CD14-positive monocyte (primary cell): ENCODE results near the gene MRPL48. TPM values are rescaled to one million over a fixed set of nuclear protein-coding genes. Genes with fewer than 3 reads are reported as not detected.

Source experiments
- DNase-seq, 3 donors: peaks; one replicate each; pipeline ENCODE4 v3.0.0-alpha.2; 2011 to 2022
- H2AFZ ChIP-seq: 2 replicates; pipeline ENCODE4 v1.6.0; 2012; ENCODE audit warnings: mild to moderate bottlenecking, low read depth, low read length, inconsistent platforms; ENCODE audit not compliant: insufficient read depth, poor library complexity, severe bottlenecking
- H3K27ac ChIP-seq, 2 donors: 1 replicate in 1 of 2; 2 replicates in 1 of 2; pipeline ENCODE4 v1.5.1; 2012 to 2013; ENCODE audit warnings: low read length in 2 of 2, control low read depth in 1 of 2, inconsistent platforms in 1 of 2, low read depth in 1 of 2, mild to moderate bottlenecking in 1 of 2
- H3K27me3 ChIP-seq, 2 donors: one replicate each; pipeline versions ENCODE4 v1.6.0 to v1.6.1; 2011 to 2013; ENCODE audit warnings: low read length in 2 of 2; ENCODE audit not compliant: control insufficient read depth in 2 of 2, insufficient read depth in 2 of 2
- H3K36me3 ChIP-seq, 2 donors: replicated peaks in 1 of 2; 1 replicate in 1 of 2; 2 replicates in 1 of 2; pipeline versions ENCODE4 v1.5.1 to v1.6.1; 2012 to 2013; ENCODE audit warnings: low read length in 2 of 2, control low read depth in 1 of 2, inconsistent platforms in 1 of 2, mild to moderate bottlenecking in 1 of 2; ENCODE audit not compliant: insufficient read depth in 2 of 2, control insufficient read depth in 1 of 2
- H3K4me1 ChIP-seq, 2 donors: 1 replicate in 1 of 2; 2 replicates in 1 of 2; pipeline versions ENCODE4 v1.5.1 to v1.6.1; 2012 to 2013; ENCODE audit warnings: low read length in 2 of 2, control low read depth in 1 of 2, inconsistent platforms in 1 of 2, mild to moderate bottlenecking in 1 of 2, moderate library complexity in 1 of 2; ENCODE audit not compliant: insufficient read depth in 2 of 2, control insufficient read depth in 1 of 2
- H3K4me2 ChIP-seq: replicated peaks from 2 replicates; pipeline ENCODE3; 2012; ENCODE audit warnings: low read length, moderate library complexity, mild to moderate bottlenecking; ENCODE audit not compliant: poor library complexity, severe bottlenecking; ENCODE audit errors: extremely low read depth
- H3K4me3 ChIP-seq, 3 experiments: fragments of 200-600 bp in 1 of 3; sonication (generic) in 1 of 3; replicated peaks in 1 of 3; 1 replicate in 2 of 3; 2 replicates in 1 of 3; pipeline ENCODE4 v1.5.1; 2011 to 2013; ENCODE audit warnings: low read length in 3 of 3, mild to moderate bottlenecking in 3 of 3, control low read depth in 2 of 3, low read depth in 2 of 3, inconsistent platforms in 1 of 3, moderate library complexity in 1 of 3
- H3K79me2 ChIP-seq: 2 replicates; pipeline ENCODE4 v1.6.0; 2012; ENCODE audit warnings: mild to moderate bottlenecking, control low read depth, inconsistent platforms, low read length, moderate library complexity; ENCODE audit not compliant: insufficient read depth
- H3K9ac ChIP-seq: 2 replicates; pipeline ENCODE4 v1.6.0; 2017; ENCODE audit warnings: low read length, mild to moderate bottlenecking; ENCODE audit not compliant: insufficient read depth, poor library complexity, severe bottlenecking
- H3K9me3 ChIP-seq, 2 donors: replicated peaks in 1 of 2; 1 replicate in 1 of 2; 2 replicates in 1 of 2; pipeline versions ENCODE4 v1.5.1 to v1.6.1; 2012 to 2013; ENCODE audit warnings: low read length in 2 of 2, control low read depth in 1 of 2; ENCODE audit not compliant: control insufficient read depth in 1 of 2, insufficient read depth in 1 of 2
- H4K20me1 ChIP-seq: 2 replicates; pipeline ENCODE4 v1.6.0; 2012; ENCODE audit warnings: mild to moderate bottlenecking, low read length, control low read depth, moderate library complexity; ENCODE audit not compliant: insufficient read depth
- H3K27ac Mint-ChIP-seq, 7 donors: one replicate each; pipeline ENCODE4 v1.8.0; 2020; ENCODE audit warnings: mild to moderate bottlenecking in 7 of 7, mixed read lengths in 7 of 7, moderate library complexity in 6 of 7, inconsistent platforms in 2 of 7
- H3K27me3 Mint-ChIP-seq, 3 donors: one replicate each; pipeline ENCODE4 v1.8.0; 2021 to 2022; ENCODE audit warnings: low read depth in 3 of 3, mild to moderate bottlenecking in 3 of 3, mixed read lengths in 3 of 3, moderate library complexity in 3 of 3, inconsistent platforms in 1 of 3
- H3K36me3 Mint-ChIP-seq, 2 donors: one replicate each; pipeline ENCODE4 v1.8.0; 2020; ENCODE audit warnings: mixed read lengths in 2 of 2, inconsistent platforms in 1 of 2, mild to moderate bottlenecking in 1 of 2
- H3K4me1 Mint-ChIP-seq: one replicate; pipeline ENCODE4 v1.8.0; 2020; ENCODE audit warnings: mild to moderate bottlenecking, mixed read lengths
- H3K4me3 Mint-ChIP-seq, 2 donors: one replicate each; pipeline ENCODE4 v1.8.0; 2020; ENCODE audit warnings: mild to moderate bottlenecking in 2 of 2, mixed read lengths in 2 of 2, moderate library complexity in 1 of 2
- H3K9me3 Mint-ChIP-seq, 7 donors: one replicate each; pipeline ENCODE4 v1.8.0; 2020 to 2022; ENCODE audit warnings: mixed read lengths in 7 of 7, mild to moderate bottlenecking in 6 of 7, moderate library complexity in 6 of 7, inconsistent platforms in 2 of 7
- WGBS: methylation state at CpG from one replicate; pipeline ENCODE4 v1.1.5; 2013; ENCODE audit warnings: missing lambda C conversion rate; ENCODE audit not compliant: insufficient coverage; 5-methylcytosine and 5-hydroxymethylcytosine counted together
- intact Hi-C, 2 donors: fragments of 100-400 bp; cut with micrococcal nuclease; formaldehyde crosslinking; loops; one replicate each; pipeline versions ENCODE4 v1.15.0 to v1.15.1; 2023
- polyA plus RNA-seq, 3 donors: library from polyadenylated mRNA; depleted of rRNA in 1 of 3; unstranded in 2 of 3; stranded (reverse) in 1 of 3; fragments of 300-500 nt in 2 of 3; fragments of >200 nt in 1 of 3; fragmentation: Illumina TruSeq in 2 of 3; gene quantifications; 1 replicate in 2 of 3; 2 replicates in 1 of 3; pipeline ENCODE4 v1.2.3, GENCODE V29; 2012 to 2021
- TF ChIP-seq, protein P1 (sequence below): fragments of 200-600 bp; IDR thresholded peaks from one replicate; pipeline ENCODE4 v1.8.0; 2022; ENCODE audit warnings: antibody characterized with exemption, mild to moderate bottlenecking

Gene MRPL48
- polyA plus RNA-seq, 3 donors: 17.8 to 43.1 (median 42.9) TPM

DNA sequence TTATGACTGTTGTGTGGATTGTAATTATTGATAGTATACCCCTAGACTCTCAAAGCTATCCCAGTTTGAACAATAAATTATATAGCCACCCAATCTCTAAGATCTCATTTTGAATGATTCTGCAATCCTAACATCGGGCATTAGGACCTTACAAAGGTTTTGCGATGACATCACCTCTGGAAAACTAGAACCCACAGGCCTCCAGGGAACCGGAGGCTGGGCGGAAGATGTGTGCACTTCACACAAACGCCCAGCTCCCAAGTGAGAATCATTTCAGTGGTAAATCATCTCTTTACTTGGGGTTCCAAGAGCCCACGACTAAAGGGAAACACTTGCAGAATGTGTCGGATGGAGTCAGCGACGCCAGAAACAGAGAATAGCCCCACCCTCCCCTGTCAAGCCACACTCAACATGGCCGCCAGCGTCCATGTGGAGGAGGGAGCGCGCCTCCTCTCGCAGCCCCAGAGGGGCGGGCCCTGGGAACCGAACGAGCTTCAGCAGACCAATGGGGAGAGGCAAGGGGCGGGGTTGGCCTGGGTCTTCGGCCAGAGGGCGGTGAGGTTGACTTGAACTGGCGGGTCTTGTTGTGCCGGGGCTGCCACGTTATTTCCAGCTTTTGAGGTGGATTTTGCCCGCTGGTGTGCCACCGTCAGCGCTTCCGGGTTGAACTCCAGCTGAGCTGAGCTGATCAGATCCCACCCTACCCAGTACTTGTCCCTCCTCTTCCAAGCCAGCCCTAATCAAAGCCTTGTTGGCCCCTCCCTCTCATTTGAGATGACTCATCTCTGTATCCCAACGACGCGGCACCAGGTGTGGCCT is 8.4 kb upstream of the MRPL48 start:
- Histone ChIP-seq H3K4me3 (peak overlapping the region; percentile 66 to 93 (median 88)), H3K9ac (peak overlapping the region; percentile 68), H3K79me2 (no peaks in the 10 kb centered on the region), H4K20me1 (no peaks in the 10 kb centered on the region), H3K27ac (peak overlapping the region; percentile 88 to 90), H2AFZ (peak overlapping the region; percentile 96), H3K36me3 (no peaks in the 10 kb centered on the region), H3K27me3 (no peaks in the 10 kb centered on the region), H3K4me2 (peak overlapping the region; percentile 76), H3K4me1 (peaks cover 4 to 16% of the 10 kb centered on the region in 2 donors), H3K9me3 (no peaks in the 10 kb centered on the region)
- H3K27me3 Mint-ChIP-seq: peaks cover 2 to 4% (median 3%) of the 10 kb centered on the region in 3 donors
- H3K36me3 Mint-ChIP-seq: no peaks in the 10 kb centered on the region
- TF ChIP-seq, protein P1, sequence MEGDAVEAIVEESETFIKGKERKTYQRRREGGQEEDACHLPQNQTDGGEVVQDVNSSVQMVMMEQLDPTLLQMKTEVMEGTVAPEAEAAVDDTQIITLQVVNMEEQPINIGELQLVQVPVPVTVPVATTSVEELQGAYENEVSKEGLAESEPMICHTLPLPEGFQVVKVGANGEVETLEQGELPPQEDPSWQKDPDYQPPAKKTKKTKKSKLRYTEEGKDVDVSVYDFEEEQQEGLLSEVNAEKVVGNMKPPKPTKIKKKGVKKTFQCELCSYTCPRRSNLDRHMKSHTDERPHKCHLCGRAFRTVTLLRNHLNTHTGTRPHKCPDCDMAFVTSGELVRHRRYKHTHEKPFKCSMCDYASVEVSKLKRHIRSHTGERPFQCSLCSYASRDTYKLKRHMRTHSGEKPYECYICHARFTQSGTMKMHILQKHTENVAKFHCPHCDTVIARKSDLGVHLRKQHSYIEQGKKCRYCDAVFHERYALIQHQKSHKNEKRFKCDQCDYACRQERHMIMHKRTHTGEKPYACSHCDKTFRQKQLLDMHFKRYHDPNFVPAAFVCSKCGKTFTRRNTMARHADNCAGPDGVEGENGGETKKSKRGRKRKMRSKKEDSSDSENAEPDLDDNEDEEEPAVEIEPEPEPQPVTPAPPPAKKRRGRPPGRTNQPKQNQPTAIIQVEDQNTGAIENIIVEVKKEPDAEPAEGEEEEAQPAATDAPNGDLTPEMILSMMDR: no peak
- WGBS: 1% methylated on average over 26 of the region's 30 CpGs
- H3K9me3 Mint-ChIP-seq: peaks cover 0 to 5% (median 2%) of the 10 kb centered on the region in 7 donors
- H3K4me3 Mint-ChIP-seq: peak overlapping the region; percentile 88 to 95
- DNase-seq: peak; percentile 93 to 94 (median 94)
- H3K4me1 Mint-ChIP-seq: peaks cover 2% of the 10 kb centered on the region
- intact Hi-C loops: loop anchor here (1.0 kb wide), 1 partner anchor 18 kb away; the partner anchor contains the start of gene RAB6A (in 2 of the 2)
- H3K27ac Mint-ChIP-seq: peak overlapping the region; percentile 95 to 99 (median 98)

DNA sequence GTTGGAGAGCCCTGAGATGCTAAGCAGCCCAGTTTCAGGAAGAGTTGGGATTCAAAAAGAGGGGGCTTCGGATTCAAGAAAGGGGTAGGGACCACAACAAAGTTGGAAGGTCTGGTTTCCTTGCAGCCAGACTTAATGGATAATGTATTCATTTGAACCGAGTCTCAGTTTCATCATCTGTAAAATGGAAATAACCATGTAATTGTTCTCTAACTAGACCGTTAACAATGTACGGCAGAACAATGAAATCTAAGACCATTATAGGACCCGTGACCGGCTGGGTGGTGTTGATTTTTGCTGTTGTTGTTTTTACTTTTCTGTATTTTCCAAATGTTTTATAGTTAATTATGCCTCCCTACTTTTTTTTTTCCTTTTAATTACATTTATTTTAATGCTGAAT is 6.4 kb upstream of the MRPL48 start:
- Mint-ChIP-seq H3K4me3 (no peak overlapping the region), H3K27me3 (peaks cover 2 to 4% (median 3%) of the 10 kb centered on the region in 3 donors), H3K36me3 (no peaks in the 10 kb centered on the region), H3K27ac (no peak overlapping the region), H3K4me1 (peaks cover 2% of the 10 kb centered on the region), H3K9me3 (peaks cover 0 to 3% (median 0%) of the 10 kb centered on the region in 7 donors)
- DNase-seq: no peak
- TF ChIP-seq, protein P1: no peak
- intact Hi-C loops: no loop called here
- Histone ChIP-seq H3K4me3 (no peak overlapping the region), H3K4me2 (no peak overlapping the region), H3K27me3 (no peaks in the 10 kb centered on the region), H3K9me3 (no peaks in the 10 kb centered on the region), H3K9ac (no peak overlapping the region), H3K79me2 (no peaks in the 10 kb centered on the region), H3K4me1 (peaks cover 4 to 16% of the 10 kb centered on the region in 2 donors), H3K27ac (no peak overlapping the region), H2AFZ (no peak overlapping the region), H4K20me1 (no peaks in the 10 kb centered on the region), H3K36me3 (no peaks in the 10 kb centered on the region)
- WGBS: 100% methylated on average over 1 of the region's 6 CpGs
